Measurements from ENCODE around the gene ATP2A2. TPM values are rescaled to one million over a fixed set of nuclear protein-coding genes. Genes with fewer than 3 reads are reported as not detected.

Gene ATP2A2
- polyA plus RNA-seq, 1 donor (not counting 4 experiments of a cell fraction or from before 2014, with no cell fraction given), result 127 TPM

- no peak overlapping the region for H3K27ac ChIP-seq (ENCODE audit: control insufficient read depth, insufficient read depth, low read length)
- DNase-seq (ENCODE audit: low read depth, low spot score) (no peak), FAIRE-seq (no peak)
- no peak overlapping the region for H2AFZ ChIP-seq (ENCODE audit: control insufficient read depth, low read length)
- H4K20me1 ChIP-seq (ENCODE audit: control insufficient read depth, extremely low read depth, insufficient read depth, low read length), result peaks cover 2% of the 10 kb centered on the region
- TF ChIP-seq EZH2 (IDR thresholded peaks at IDR 0.05; ENCODE audit: low read length), result no peak
- TF ChIP-seq, protein P1, sequence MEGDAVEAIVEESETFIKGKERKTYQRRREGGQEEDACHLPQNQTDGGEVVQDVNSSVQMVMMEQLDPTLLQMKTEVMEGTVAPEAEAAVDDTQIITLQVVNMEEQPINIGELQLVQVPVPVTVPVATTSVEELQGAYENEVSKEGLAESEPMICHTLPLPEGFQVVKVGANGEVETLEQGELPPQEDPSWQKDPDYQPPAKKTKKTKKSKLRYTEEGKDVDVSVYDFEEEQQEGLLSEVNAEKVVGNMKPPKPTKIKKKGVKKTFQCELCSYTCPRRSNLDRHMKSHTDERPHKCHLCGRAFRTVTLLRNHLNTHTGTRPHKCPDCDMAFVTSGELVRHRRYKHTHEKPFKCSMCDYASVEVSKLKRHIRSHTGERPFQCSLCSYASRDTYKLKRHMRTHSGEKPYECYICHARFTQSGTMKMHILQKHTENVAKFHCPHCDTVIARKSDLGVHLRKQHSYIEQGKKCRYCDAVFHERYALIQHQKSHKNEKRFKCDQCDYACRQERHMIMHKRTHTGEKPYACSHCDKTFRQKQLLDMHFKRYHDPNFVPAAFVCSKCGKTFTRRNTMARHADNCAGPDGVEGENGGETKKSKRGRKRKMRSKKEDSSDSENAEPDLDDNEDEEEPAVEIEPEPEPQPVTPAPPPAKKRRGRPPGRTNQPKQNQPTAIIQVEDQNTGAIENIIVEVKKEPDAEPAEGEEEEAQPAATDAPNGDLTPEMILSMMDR (optimal IDR thresholded peaks at IDR 0.05 in 1 of 3, IDR thresholded peaks at IDR 0.05 in 1 of 3, conservative IDR thresholded peaks at IDR 0.05 in 1 of 3; ENCODE audit: extremely low read depth in 1 of 3, insufficient read depth in 2 of 3, low read length in 3 of 3), result no peak
- dilution Hi-C loops (cut with MboI; ENCODE audit: extremely low pct_ligation_motif_present, low sequenced_read_pairs), result no loop called here
- H3K4me3 ChIP-seq (ENCODE audit: control insufficient read depth in 2 of 3, extremely low read depth in 1 of 3, insufficient read depth in 2 of 3, low read depth in 1 of 3, low read length in 3 of 3), result no peak overlapping the region
- no peak overlapping the region for H3K4me2 ChIP-seq (ENCODE audit: control insufficient read depth, extremely low read depth, insufficient read depth, low read depth, low read length)
- no peaks in the 10 kb centered on the region for H3K9me1 ChIP-seq (ENCODE audit: control insufficient read depth, extremely low read depth, insufficient read depth, low read length)
- H3K9me3 ChIP-seq (ENCODE audit: control insufficient read depth, low read depth, low read length), result no peaks in the 10 kb centered on the region
- H3K27me3 ChIP-seq (ENCODE audit: control insufficient read depth, extremely low read depth, insufficient read depth, low read length), result no peaks in the 10 kb centered on the region
- peaks cover 18% of the 10 kb centered on the region for H3K4me1 ChIP-seq (ENCODE audit: control insufficient read depth, extremely low read depth, insufficient read depth, low read length)
- H3K79me2 ChIP-seq (ENCODE audit: control insufficient read depth, insufficient read depth, low read length), result no peaks in the 10 kb centered on the region
- no peak overlapping the region for H3K9ac ChIP-seq (ENCODE audit: control insufficient read depth, extremely low read depth, insufficient read depth, low read length)
- peaks cover under 1 to 5% of the 10 kb centered on the region in 2 experiments for H3K36me3 ChIP-seq (ENCODE audit: control insufficient read depth in 2 of 2, extremely low read depth in 1 of 2, insufficient read depth in 2 of 2, low read length in 2 of 2)
Observed at GRCh38 chr12:110366321-110367142, 85.5 kb downstream of the ATP2A2 start.

DNA sequence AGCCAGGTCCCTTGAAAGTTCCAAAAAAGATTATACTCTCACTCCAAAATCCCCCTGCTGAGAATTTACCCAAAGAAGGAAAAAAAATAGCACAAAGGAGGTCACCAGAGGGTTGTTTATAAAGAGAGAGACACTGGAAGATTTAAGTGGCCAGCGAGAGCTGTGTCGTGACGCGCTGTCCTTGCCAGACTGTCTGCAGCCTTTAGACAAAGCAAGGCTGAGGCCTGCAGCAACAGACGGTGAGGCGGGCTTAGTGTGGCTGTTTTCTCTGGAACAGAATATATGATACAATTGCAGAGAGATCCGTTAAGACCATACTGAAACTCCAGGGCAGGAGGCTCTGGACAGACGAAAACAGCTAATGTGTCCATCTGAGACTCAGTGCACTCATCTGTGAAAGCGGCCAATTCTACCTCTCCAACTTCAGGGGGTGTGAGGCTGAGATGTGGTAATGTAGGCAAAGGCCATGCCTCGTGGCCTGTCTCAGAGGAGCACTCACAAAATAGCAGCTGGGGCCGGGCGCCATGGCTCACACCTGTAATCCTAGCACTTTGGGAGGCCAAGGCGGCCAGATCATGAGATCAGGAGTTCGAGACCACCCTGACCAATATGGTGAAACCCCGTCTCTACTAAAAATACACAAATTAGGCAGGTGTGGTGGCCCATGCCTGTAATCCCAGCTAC is 86.3 kb downstream of the ATP2A2 start:
- no peaks in the 10 kb centered on the region for H3K9me3 ChIP-seq (ENCODE audit: control insufficient read depth, low read depth, low read length)
- H3K27me3 ChIP-seq (ENCODE audit: control insufficient read depth, extremely low read depth, insufficient read depth, low read length), result no peaks in the 10 kb centered on the region
- H4K20me1 ChIP-seq (ENCODE audit: control insufficient read depth, extremely low read depth, insufficient read depth, low read length), result peaks cover 2% of the 10 kb centered on the region
- dilution Hi-C loops (cut with MboI; ENCODE audit: extremely low pct_ligation_motif_present, low sequenced_read_pairs), result no loop called here
- DNase-seq (ENCODE audit: low read depth, low spot score) (no peak), FAIRE-seq (no peak)
- H3K36me3 ChIP-seq (ENCODE audit: control insufficient read depth in 2 of 2, extremely low read depth in 1 of 2, insufficient read depth in 2 of 2, low read length in 2 of 2), result peaks cover 6 to 10% of the 10 kb centered on the region in 2 experiments
- no peak overlapping the region for H3K4me2 ChIP-seq (ENCODE audit: control insufficient read depth, extremely low read depth, insufficient read depth, low read depth, low read length)
- no peaks in the 10 kb centered on the region for H3K9me1 ChIP-seq (ENCODE audit: control insufficient read depth, extremely low read depth, insufficient read depth, low read length)
- no peak overlapping the region for H3K9ac ChIP-seq (ENCODE audit: control insufficient read depth, extremely low read depth, insufficient read depth, low read length)
- H3K27ac ChIP-seq (ENCODE audit: control insufficient read depth, insufficient read depth, low read length), result no peak overlapping the region
- H3K4me1 ChIP-seq (ENCODE audit: control insufficient read depth, extremely low read depth, insufficient read depth, low read length), result peaks cover 25% of the 10 kb centered on the region
- H2AFZ ChIP-seq (ENCODE audit: control insufficient read depth, low read length), result no peak overlapping the region
- TF ChIP-seq EZH2 (IDR thresholded peaks at IDR 0.05; ENCODE audit: low read length), result no peak
- TF ChIP-seq, protein P1 (optimal IDR thresholded peaks at IDR 0.05 in 1 of 3, IDR thresholded peaks at IDR 0.05 in 1 of 3, conservative IDR thresholded peaks at IDR 0.05 in 1 of 3; ENCODE audit: extremely low read depth in 1 of 3, insufficient read depth in 2 of 3, low read length in 3 of 3), result no peak
- no peaks in the 10 kb centered on the region for H3K79me2 ChIP-seq (ENCODE audit: control insufficient read depth, insufficient read depth, low read length)
- no peak overlapping the region for H3K4me3 ChIP-seq (ENCODE audit: control insufficient read depth in 2 of 3, extremely low read depth in 1 of 3, insufficient read depth in 2 of 3, low read depth in 1 of 3, low read length in 3 of 3)
